Right ventricle myocardium superior (tissue), 1 donor: ENCODE data around the gene GMDS. TPM values are rescaled to one million over a fixed set of nuclear protein-coding genes. Genes with fewer than 3 reads are reported as not detected.

Source experiments
- ATAC-seq: fragments of 200-7000 bp; cut with Tn5 transposase; one replicate; pipeline ENCODE4 v1.9.1; 2020; ENCODE audit warnings: mild to moderate bottlenecking; ENCODE audit not compliant: poor library complexity
- DNase-seq: peaks from one replicate; pipeline ENCODE4 v3.0.0-alpha.2; 2020
- intact Hi-C: fragments of 100-400 bp; cut with DNase I; formaldehyde crosslinking; loops from one replicate; pipeline ENCODE4 v1.11.2; 2022
- total RNA-seq: library from RNA; stranded (reverse); fragmentation: NEBNext Ultra II Directional; extraction: Animal tissue kit (Norgen Biotek cat#: 25700); gene quantifications from one replicate; pipeline ENCODE4 v1.2.1, GENCODE V29; 2021
- donor health status: DM: no; HTN: yes; CAD: no; lungs with severe emphysema.

GMDS gene
- total RNA-seq, 1 donor from 2014 or later, result 4.9 TPM

DNA sequence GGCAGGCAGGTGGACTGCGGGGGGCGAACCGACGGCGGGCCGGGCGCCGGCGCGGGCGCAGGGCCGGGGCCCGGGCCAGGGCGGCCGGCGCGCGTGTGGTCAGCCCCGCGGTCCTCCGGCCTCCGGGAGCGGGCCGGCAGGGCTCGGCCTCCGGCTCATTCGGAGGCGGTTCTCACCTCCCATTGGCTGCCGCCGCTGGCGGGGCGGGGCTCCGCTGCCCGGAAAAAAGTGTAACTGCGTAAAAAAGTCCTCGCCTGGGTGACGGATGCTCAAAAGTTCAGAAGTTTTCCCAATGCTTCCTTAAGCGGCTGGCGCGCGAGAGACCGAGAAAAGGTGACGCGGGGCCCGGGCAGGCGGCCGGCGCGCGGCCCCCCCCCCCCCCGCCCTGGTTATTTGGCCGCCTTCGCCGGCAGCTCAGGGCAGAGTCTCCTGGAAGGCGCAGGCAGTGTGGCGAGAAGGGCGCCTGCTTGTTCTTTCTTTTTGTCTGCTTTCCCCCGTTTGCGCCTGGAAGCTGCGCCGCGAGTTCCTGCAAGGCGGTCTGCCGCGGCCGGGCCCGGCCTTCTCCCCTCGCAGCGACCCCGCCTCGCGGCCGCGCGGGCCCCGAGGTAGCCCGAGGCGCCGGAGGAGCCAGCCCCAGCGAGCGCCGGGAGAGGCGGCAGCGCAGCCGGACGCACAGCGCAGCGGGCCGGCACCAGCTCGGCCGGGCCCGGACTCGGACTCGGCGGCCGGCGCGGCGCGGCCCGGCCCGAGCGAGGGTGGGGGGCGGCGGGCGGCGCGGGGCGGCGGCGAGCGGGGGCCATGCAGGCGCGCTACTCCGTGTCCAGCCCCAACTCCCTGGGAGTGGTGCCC, 635.5 kb downstream of the GMDS start, which contains the start of gene FOXC1:
FOXC1 (plus strand) TSS at position 268 of the 849 bp plus-strand sequence; CDS start at position 799, 531 bp downstream.
- intact Hi-C loops, result loop anchor here (5.0 kb wide), 1 partner anchor 1022 kb away; no protein-coding TSS in a partner anchor
- DNase-seq (peak; percentile 92), ATAC-seq (peak; percentile 93)

DNA sequence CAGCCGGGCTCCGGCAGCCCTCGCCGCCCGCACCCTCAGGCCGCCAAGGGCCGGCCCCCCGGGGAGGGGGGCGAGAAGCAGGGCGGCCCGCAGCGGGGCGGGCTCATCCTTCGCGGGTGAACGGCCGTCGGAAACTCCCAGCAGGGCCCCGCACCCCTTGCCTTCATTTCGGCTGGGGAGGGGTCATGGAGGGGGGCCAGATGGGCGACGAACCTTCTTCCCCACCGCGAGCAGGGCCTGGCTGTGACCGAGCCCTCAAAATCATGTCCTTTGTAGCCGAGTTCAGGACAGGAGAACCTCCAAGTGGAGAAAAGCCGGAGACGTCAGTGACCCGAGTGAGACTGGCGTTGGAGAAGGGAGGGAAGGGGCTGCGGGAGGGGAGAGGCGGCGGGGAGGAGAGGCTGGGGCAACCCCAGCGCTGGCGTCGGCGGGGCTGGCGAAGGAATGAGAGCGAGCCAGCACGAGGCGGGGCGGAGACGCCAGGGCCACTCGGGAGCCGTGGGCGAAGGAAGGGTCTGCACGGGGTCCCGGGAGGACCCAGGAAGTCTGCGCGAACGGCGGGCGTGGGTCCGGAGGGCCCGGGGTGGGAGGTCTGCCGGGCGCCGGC, 636.3 kb downstream of the GMDS start:
- ATAC-seq (no peak), DNase-seq (no peak)
- intact Hi-C loops, result loop anchor here (5.0 kb wide), 1 partner anchor 1023 kb away; no protein-coding TSS in a partner anchor

DNA sequence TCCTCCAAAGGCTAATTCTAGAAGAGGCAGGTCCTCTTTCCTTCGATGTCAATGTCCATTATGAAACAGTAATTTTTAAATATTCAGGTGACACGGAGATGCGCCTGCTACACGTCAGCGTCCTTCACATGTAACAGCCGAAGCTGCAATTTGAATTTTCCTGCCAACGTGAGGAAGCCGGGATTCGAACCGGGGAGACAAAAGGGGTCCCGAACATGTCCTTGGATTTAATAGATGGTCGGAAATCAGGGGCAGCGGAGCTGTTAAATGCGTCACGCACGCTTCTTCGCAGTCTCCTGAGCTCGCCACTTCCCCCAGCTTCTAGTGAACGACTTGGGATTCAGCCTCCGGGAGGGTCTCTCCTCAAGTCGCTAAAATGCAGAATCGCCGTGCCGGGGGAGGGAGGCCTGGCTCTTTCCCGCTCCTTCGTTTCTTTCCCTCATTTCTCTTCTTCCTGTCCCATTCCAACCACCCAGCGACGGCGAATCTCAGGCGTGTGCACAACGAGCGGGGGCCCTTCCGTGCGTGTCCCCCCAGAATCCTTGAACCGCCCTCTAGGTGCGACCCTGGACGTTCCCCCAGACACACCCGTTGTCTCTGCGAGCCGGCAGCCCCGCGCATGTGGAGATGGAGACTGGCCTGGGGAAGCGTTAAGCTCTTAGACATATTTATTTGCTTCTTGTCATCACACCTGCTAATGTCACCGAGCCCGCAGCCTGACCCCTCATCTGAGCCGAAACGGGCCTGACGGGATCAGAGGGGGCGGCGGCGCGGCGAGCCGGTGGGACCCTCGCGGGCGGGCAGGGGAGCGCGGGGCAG, 637.0 kb downstream of the GMDS start:
- intact Hi-C loops, result loop anchor here (5.0 kb wide), 1 partner anchor 1024 kb away; no protein-coding TSS in a partner anchor
- DNase-seq (no peak), ATAC-seq (no peak)

GRCh38 chr6:1607516-1608221, 637.7 kb downstream of the GMDS start:
- DNase-seq (no peak), ATAC-seq (no peak)
- intact Hi-C loops, result loop anchor here (5.0 kb wide), 1 partner anchor 1025 kb away; no protein-coding TSS in a partner anchor

DNA sequence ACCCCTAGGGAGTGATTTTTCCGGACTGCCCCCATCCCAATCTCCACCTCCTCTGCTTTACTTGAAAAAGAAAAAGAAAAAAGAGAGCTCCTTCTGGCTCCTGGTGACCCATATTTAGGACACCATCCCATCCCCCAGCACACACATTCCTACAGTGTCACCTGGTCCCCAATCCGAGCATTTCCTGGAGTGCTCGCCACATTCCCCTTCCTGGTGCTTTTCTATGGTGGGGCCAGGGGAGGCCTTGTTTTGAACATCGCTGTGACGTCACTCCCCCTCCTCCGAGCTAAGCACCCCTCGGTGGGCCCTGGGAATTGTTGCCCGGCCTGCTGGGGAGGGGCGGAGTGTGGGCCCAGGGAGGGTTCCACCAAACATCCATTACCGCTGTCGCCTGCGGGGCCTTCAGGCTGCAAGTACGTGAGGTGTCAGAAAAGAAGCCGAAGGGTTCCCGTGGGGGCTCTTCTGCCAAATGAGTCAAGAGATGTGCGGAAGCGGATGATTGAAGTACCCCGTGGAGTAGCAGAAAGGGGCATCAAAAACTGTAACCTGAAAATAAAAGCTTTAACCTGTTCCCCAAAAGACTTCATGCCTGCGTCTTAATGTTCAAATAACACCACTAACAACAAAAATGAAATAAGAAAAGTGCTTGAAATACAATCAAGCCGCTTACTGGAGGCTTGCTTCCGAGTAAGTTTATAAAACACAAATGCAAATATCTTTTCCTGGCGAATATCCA, 638.5 kb downstream of the GMDS start:
- DNase-seq (no peak), ATAC-seq (no peak)
- intact Hi-C loops, result loop anchor here (5.0 kb wide), 1 partner anchor 1025 kb away; no protein-coding TSS in a partner anchor

GRCh38 chr6:1605893-1606779, 639.3 kb downstream of the GMDS start:
- DNase-seq (no peak), ATAC-seq (no peak)
- intact Hi-C loops, result loop anchor here (2.0 to 5.0 kb wide), 2 partner anchors 499 to 1026 kb away; no protein-coding TSS in a partner anchor

DNA sequence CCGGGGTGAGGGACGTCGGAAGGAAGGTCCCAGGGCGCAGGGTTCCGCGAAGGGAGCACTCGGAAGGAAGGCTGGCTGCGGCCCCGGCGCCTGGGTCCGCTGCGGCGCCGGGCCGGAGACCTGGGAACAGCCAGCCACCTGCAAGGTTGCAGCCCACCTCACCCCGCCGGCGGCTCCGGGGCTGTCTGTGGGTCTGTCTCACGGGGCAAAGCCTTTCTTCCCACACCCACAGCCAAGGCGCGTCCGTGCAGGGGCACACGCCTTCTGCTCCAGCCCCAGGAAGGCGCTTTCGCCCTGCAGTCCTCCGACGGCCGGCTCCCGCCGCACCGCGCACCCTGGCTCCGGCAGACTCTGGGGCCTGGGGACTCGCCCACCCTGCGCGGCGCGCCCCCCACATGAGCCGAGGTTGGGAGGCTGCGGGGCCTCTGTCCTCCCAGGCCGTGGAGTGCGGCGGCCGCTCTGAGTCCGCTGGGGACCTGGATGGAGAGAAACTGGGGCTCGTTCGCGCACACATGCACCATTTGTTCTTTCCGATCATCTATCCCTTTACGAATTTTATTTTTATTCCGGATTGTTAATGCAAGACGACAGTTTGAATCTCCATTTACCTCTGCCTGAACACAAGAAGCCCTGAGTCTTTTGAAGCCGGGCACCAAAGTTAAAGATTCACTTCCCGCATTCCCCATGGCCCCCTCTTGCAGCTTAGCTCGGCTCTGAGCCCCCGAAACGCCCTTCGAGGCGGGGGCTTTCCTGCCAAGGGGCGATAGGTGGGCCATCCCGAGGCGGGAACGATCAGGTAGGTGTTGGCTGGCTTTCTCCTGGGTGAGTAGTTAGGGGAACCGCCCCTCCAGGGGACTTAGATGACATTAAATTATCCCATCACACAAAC, 640.2 kb downstream of the GMDS start:
- DNase-seq (no peak), ATAC-seq (peak; percentile 32)
- intact Hi-C loops, result loop anchor here (2.0 to 5.0 kb wide), 2 partner anchors 500 to 1027 kb away; no protein-coding TSS in a partner anchor

DNA sequence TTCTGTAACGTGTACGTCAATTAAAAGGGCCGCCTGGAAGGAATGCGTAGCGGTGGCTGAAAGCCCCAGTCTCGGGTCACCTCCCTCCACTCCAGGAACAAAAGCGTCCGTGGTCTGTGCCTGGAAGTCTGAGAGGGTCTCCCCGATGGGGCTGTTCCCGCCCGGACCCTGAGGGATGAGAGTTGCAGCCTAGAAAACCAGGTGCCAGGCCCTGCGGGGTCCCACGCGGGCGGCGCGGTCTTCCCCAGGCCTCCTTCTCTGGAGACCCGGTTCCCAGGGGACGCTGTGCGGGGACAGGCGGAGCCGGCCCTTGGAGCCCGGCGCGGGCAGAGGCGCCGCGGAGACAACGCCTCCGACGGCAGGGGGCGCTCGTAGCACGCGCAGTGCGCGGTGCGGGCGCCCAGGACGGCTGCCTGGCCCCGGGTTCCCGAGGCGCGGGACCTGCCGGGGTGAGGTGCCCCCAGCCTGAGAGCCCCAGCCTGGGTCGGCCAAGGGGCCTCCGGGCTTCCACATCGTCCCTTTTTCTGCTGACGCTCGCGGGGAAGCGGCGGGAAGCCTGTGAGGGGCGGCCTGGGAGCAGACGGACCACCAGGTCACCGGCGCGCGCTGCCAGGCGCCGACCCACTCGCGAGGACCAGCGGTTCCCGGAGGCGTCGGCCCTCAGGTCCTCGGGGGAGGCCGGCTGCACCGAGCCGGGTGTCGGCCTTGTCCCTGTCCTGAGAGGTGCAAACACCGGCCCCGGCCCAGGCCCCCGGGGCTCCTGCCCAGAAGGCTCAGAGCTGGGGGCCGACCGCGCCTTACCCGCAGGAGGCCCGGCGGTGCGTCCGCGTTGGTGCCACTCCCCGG, 641.0 kb downstream of the GMDS start:
- DNase-seq (peak; percentile 76), ATAC-seq (peak; percentile 97)
- intact Hi-C loops, result loop anchor here (2.0 to 5.0 kb wide), 3 partner anchors 500 to 1028 kb away; no protein-coding TSS in a partner anchor

DNA sequence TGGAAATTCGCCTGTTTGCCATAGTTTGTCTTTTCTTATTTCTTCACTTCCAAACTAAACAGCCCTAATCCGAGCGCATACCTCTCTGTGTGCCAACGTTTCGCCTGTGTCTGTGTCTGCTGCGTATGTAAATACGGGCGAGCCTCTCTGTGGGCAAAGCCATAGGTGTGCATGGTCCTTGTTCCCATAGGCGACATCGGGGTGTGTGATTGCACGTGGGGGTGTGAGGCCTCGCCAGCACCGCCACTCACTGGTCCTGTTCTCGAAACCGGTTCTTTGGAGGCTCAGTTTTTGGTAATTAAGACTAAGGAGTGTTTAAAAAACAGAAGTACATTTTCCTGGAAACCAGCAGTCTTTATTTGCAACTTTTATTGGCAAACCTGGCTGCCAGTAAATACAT, 641.7 kb downstream of the GMDS start:
- ATAC-seq (no peak), DNase-seq (no peak)
- intact Hi-C loops, result loop anchor here (2.0 to 5.0 kb wide), 2 partner anchors 501 to 594 kb away; no protein-coding TSS in a partner anchor

DNA sequence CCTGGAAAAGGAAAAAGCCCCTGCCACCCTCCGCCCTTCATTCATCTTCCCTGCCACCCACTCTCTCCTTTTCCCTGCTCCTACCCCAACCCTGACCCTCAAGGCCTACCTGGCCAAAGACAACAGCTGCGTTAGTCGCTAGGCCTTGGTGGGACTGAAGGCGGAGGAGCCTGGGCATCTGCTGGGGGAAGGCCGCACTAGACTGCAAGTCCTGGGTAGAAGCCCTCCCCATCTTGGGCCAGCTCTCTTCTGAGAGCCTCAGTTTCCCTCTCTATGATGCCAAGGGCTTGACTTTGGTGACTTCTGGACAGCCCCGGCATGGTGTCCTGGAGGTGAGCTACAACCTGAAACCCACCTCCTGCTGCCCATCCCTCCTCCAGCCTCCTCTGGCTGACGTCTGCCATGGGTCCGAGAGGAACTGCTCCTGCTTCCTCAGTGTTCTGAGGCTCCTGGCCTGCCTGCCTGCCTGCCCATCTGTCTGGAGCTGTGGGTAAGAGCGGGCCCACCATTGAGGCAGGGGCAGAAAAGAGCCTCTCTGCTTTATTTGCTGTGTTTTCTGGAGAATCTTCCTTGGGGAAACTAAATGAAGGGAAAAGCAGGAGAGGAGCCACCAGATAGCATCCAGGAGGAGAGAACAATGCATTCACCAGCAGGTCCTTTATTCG, 643.2 kb downstream of the GMDS start:
- ATAC-seq (no peak), DNase-seq (no peak)
- intact Hi-C loops, result loop anchor here (5.0 kb wide), 1 partner anchor 595 kb away; no protein-coding TSS in a partner anchor

- intact Hi-C loops, result loop anchor here (5.0 kb wide), 1 partner anchor 596 kb away; no protein-coding TSS in a partner anchor
- DNase-seq (no peak), ATAC-seq (no peak)
These were observed 644.0 kb downstream of the GMDS start for GRCh38 chr6:1601158-1602048.

- intact Hi-C loops, result loop anchor here (5.0 kb wide), 1 partner anchor 597 kb away; no protein-coding TSS in a partner anchor
- ATAC-seq, result no peak
- DNase-seq, result no peak
These were observed 644.6 kb downstream of the GMDS start for GRCh38 chr6:1600764-1601157.
